Activated CD8-positive, alpha-beta memory T cell treated with anti-CD3 and anti-CD28 coated beads, Interleukin-2, amount 50 U/mL, for 4 hours (primary cell): ENCODE data around the gene RBM47.
"Not testable (repeated sequence)": the region's sequence is repeated elsewhere in the genome, so short reads cannot be mapped to it uniquely, and the experiment has no call there.

Experiments
- DNase-seq: peaks from one replicate; pipeline ENCODE4 v3.0.0-alpha.2; 2020

RBM47 gene

GRCh38 chr4:40585201-40585799, 44.4 kb downstream of the RBM47 start:
- DNase-seq = no peak

- DNase-seq = no peak
Observed at GRCh38 chr4:40584517-40585141, 45.0 kb downstream of the RBM47 start.

- no peak for DNase-seq
Observed at GRCh38 chr4:40583850-40584439, 45.7 kb downstream of the RBM47 start.

GRCh38 chr4:40582413-40582812, 47.3 kb downstream of the RBM47 start:
- DNase-seq = no peak

GRCh38 chr4:40581254-40582140, 48.2 kb downstream of the RBM47 start:
- DNase-seq = no peak

GRCh38 chr4:40579983-40580382, 49.7 kb downstream of the RBM47 start:
- DNase-seq = no peak

- DNase-seq = no peak
Observed at GRCh38 chr4:40577588-40578253, 51.9 kb downstream of the RBM47 start.

GRCh38 chr4:40576651-40577480, 52.8 kb downstream of the RBM47 start:
- no peak for DNase-seq

- DNase-seq = no peak
Observed at GRCh38 chr4:40575846-40576245, 53.8 kb downstream of the RBM47 start.

- DNase-seq = no peak
Observed at GRCh38 chr4:40573593-40574311, 55.9 kb downstream of the RBM47 start.

GRCh38 chr4:40572692-40573310, 56.9 kb downstream of the RBM47 start:
- no peak for DNase-seq

- DNase-seq = no peak
Observed at GRCh38 chr4:40571208-40571607, 58.5 kb downstream of the RBM47 start.

GRCh38 chr4:40570348-40571077, 59.2 kb downstream of the RBM47 start:
- DNase-seq = no peak

- no peak for DNase-seq
Observed at GRCh38 chr4:40564815-40565483, 64.7 kb downstream of the RBM47 start.

GRCh38 chr4:40564004-40564403, 65.7 kb downstream of the RBM47 start:
- no peak for DNase-seq

GRCh38 chr4:40563401-40563800, 66.3 kb downstream of the RBM47 start:
- DNase-seq = no peak

GRCh38 chr4:40562681-40563080, 67.0 kb downstream of the RBM47 start:
- no peak for DNase-seq

- no peak for DNase-seq
Observed at GRCh38 chr4:40562208-40562607, 67.5 kb downstream of the RBM47 start.

GRCh38 chr4:40561543-40562177, 68.0 kb downstream of the RBM47 start:
- DNase-seq = not testable (repeated sequence)
